ENCODE measurements around the gene CACFD1.
A peak's percentile ranks its signal among the peaks of the same experiment; 100 is the strongest.
"Not testable (repeated sequence)": the region's sequence is repeated elsewhere in the genome, so short reads cannot be mapped to it uniquely, and the experiment has no call there.

Gene CACFD1

DNA sequence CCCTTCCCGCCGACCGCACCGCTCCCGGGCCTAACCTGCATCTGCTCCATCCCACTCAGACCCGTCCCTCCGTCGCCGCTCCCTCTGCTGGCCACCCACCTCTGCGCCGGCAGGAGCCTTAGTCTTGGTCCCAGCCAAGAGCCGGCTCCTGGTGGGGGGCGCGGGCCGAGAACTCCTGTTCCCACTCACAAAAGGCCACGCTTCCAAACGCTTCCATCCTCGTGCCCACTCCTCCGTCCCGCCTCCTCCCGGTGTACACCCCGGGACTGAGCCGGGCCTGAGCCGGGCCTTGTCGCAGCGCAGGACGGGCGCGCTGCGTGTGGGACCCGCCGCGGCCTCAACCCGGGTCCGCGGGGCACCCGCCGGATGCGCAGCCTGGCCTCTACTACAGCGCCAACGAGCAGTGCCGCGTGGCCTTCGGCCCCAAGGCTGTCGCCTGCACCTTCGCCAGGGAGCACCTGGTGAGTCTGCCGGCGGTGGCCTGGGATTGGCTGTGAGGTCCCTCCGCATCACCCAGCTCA, 30.1 kb upstream of the CACFD1 start:
- Mint-ChIP-seq H3K4me3 (peak overlapping the region; percentile 52 to 76), H3K27ac (no peak overlapping the region), H3K9me3 (no peaks in the 10 kb centered on the region), H3K4me1 (peaks cover 6% of the 10 kb centered on the region), H3K27me3 (peaks cover 49% of the 10 kb centered on the region)
- DNase-seq (peak in 1 of 2 donors; percentile 21), ATAC-seq (peak; percentile 48)

DNA sequence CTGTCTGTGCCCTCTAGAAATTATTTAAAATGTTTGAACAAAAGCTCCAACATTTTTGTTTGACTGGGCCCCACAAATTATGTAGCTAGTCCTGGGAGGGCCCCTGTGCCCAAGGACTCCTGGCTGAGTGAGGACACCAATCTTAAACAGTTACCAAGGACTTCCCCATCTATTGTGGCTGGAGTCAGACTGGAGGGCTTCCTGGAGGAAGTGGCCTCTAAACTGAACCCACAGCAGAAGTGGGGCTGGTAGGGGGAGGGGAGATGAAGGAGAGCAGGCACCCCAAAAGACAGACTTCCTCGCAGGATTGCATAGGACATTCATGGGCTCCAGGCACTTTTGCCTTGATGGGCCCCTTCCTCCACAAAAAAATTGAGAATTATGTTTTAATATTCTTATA, 29.5 kb upstream of the CACFD1 start:
- Mint-ChIP-seq H3K27me3 (peaks cover 44% of the 10 kb centered on the region), H3K27ac (no peak overlapping the region), H3K4me1 (peaks cover 6% of the 10 kb centered on the region), H3K9me3 (no peaks in the 10 kb centered on the region), H3K4me3 (no peak overlapping the region)
- DNase-seq (no peak), ATAC-seq (no peak)

DNA sequence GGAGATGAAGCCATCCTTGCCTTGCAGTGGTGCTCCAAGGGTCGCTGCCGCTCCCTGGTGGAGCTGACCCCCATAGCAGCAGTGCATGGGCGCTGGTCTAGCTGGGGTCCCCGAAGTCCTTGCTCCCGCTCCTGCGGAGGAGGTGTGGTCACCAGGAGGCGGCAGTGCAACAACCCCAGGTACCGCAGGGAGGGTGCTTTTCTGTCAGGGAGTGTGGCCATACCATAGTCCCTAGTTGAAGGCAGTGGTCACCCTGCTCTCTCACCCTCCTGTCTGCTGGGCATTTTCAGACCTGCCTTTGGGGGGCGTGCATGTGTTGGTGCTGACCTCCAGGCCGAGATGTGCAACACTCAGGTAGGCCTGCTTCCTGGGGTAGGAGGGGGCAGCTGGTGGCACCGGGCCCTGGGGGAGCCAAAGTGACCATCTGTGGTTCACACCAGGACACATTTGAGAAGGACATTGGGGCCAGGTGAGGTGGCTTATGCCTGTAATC, 26.4 kb upstream of the CACFD1 start:
- Mint-ChIP-seq H3K4me1 (peaks cover 6% of the 10 kb centered on the region), H3K9me3 (no peaks in the 10 kb centered on the region), H3K27ac (no peak overlapping the region), H3K27me3 (peaks cover 12% of the 10 kb centered on the region), H3K4me3 (no peak overlapping the region)
- DNase-seq (no peak), ATAC-seq (no peak)

DNA sequence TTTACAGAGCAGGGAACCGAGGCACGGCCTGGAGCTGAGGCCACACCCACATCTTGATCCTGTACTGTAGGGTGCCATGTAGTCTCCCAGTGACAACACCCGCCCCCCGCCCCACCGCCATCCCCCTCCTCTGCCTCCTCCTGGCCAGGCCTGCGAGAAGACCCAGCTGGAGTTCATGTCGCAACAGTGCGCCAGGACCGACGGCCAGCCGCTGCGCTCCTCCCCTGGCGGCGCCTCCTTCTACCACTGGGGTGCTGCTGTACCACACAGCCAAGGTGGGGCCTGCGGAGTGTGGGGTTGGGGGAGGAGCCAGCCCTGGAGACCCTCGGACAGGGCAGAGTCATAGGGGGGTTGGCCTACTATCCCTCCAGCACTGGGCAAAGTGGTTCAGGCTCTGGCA, 23.1 kb upstream of the CACFD1 start:
- Mint-ChIP-seq H3K4me3 (no peak overlapping the region), H3K27ac (no peak overlapping the region), H3K27me3 (no peaks in the 10 kb centered on the region), H3K4me1 (peaks cover 7% of the 10 kb centered on the region), H3K9me3 (no peaks in the 10 kb centered on the region)
- DNase-seq (no peak), ATAC-seq (no peak)

DNA sequence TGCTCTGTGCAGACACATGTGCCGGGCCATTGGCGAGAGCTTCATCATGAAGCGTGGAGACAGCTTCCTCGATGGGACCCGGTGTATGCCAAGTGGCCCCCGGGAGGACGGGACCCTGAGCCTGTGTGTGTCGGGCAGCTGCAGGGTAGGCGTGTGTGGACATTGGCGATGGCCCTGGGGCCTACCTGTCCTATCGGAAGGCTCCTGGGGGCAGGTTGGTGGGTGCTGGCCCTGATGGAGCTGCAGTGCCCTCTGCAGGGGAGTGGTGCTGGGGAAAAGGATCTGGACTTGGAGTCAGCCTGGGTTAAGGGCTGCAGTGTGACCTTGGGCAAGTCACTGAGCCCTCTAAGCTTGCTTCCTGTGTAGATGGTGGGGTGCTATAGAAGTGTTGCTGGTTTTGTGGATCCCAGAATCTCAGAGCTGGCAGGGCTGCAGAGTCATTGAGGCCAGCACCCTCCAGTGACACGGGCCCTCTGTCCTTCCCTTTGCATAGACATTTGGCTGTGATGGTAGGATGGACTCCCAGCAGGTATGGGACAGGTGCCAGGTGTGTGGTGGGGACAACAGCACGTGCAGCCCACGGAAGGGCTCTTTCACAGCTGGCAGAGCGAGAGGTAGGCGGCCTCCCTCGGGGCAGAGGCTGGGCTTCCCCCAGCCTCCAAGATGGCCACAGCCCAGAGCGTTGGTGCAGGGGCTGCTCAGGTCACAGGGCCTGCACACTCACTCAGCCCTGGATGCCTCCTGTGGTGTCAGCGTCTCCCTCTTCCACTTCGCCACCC, 21.8 kb upstream of the CACFD1 start:
- H3K4me3 Mint-ChIP-seq: no peak overlapping the region
- no peaks in the 10 kb centered on the region for H3K9me3 Mint-ChIP-seq
- peak overlapping the region in 1 of 2 donors; percentile 36 for H3K27ac Mint-ChIP-seq
- no peaks in the 10 kb centered on the region for H3K27me3 Mint-ChIP-seq
- DNase-seq (no peak), ATAC-seq (peak; percentile 46)
- peaks cover 7% of the 10 kb centered on the region for H3K4me1 Mint-ChIP-seq

DNA sequence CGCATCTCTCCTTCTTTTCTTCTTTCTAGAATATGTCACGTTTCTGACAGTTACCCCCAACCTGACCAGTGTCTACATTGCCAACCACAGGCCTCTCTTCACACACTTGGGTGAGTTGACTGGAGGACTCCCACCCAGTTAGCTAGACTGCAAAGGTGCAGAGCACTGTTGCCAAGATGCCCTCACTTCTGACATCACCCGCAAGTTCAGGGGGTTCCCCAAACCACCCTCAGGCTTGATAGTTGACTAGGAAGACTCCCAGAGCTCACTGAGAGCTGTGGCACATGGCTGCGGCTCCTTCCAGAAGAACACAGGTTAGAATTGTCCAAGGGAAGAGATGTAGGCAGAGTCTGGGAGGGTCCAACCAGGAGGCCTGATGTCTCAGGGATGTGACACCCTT, 20.4 kb upstream of the CACFD1 start:
- Mint-ChIP-seq H3K27ac (no peak overlapping the region), H3K27me3 (no peaks in the 10 kb centered on the region), H3K9me3 (no peaks in the 10 kb centered on the region), H3K4me1 (peaks cover 7% of the 10 kb centered on the region), H3K4me3 (no peak overlapping the region)
- DNase-seq (no peak), ATAC-seq (peak; percentile 77)

DNA sequence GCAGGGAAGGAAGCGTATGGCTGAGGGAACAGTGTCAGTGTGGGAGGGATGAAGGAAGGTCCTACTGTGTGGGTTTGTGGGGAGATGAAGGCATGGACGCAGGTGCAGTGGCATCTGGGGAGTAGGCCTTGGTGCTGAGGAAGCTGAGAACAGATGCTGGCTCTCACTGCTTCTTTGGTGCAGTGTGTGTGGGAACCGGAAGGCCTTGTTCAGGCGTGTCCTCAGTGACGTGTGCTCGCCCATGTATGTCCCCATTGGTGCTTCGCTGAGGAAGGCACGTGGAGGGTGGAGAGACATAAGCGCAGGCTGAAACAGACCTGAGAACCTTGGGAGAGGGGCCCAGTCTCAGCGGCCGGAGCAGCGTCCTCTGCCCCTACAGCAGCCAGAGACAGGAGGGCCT, 18.9 kb upstream of the CACFD1 start:
- Mint-ChIP-seq H3K9me3 (no peaks in the 10 kb centered on the region), H3K4me3 (no peak overlapping the region), H3K4me1 (peaks cover 7% of the 10 kb centered on the region), H3K27ac (peak overlapping the region in 1 of 2 donors; percentile 88), H3K27me3 (no peaks in the 10 kb centered on the region)
- ATAC-seq (no peak), DNase-seq (no peak)

DNA sequence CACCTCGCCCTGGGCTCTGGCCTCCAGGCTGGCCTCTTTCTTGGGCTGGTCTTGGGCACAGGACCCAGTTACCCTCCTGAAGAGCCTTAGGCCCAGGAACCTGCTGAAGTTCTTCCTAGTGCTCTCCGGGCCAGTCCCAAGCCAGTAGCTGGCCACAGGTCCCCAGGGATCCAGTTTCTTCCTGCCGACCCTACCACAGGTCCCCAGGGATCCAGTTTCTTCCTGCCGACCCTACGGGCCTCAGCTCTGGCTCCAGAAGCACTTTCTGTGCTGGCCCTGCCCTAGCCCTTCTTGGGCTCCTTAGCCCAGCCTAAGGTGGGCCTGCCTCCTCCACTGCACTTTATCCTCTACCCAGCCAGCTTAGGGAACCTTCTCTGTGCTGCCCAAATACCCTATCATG, 18.2 kb upstream of the CACFD1 start:
- H3K4me3 Mint-ChIP-seq: no peak overlapping the region
- H3K4me1 Mint-ChIP-seq: peaks cover 7% of the 10 kb centered on the region
- no peaks in the 10 kb centered on the region for H3K9me3 Mint-ChIP-seq
- ATAC-seq: no peak
- H3K27me3 Mint-ChIP-seq: no peaks in the 10 kb centered on the region
- peak overlapping the region in 1 of 2 donors; percentile 10 for H3K27ac Mint-ChIP-seq
- no peak for DNase-seq

DNA sequence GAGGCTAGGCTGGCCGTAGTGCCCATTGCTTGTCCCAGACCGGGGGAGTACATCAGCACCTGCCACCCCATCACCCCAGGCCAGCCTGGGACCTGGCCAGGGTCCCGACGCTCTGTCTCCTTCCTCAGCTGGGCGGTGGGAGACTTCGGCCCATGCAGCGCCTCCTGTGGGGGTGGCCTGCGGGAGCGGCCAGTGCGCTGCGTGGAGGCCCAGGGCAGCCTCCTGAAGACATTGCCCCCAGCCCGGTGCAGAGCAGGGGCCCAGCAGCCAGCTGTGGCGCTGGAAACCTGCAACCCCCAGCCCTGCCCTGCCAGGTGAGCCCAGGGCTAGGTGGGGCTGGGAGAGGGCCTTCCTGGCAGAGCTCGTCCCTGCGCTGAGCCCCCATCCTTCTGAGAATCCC, 16.5 kb upstream of the CACFD1 start:
- Mint-ChIP-seq H3K9me3 (no peaks in the 10 kb centered on the region), H3K4me3 (no peak overlapping the region), H3K27me3 (no peaks in the 10 kb centered on the region), H3K4me1 (peaks cover 7% of the 10 kb centered on the region), H3K27ac (no peak overlapping the region)
- DNase-seq (no peak), ATAC-seq (no peak)

DNA sequence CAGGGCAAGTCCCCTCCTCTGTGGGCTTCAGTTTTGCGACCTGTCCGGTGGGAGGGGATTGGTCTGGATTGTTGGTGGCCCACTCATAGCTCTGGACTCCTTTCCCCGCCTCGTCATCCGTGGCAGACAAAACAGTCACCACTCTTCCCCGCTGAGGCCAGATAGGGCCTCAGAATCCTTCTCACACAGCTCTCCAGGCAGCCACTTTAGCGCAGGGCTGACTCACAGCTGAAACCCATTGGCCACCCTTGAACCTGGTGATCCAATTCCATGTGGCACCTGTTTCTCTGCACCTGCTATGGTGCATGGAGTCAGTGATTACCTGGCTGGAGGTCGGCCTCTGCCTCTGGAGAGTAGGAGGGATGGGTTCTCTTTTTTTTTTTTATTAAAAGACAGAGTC, 15.8 kb upstream of the CACFD1 start:
- no peak for ATAC-seq
- Mint-ChIP-seq H3K9me3 (no peaks in the 10 kb centered on the region), H3K4me3 (no peak overlapping the region), H3K27me3 (no peaks in the 10 kb centered on the region), H3K4me1 (peaks cover 7% of the 10 kb centered on the region), H3K27ac (no peak overlapping the region)
- no peak for DNase-seq

DNA sequence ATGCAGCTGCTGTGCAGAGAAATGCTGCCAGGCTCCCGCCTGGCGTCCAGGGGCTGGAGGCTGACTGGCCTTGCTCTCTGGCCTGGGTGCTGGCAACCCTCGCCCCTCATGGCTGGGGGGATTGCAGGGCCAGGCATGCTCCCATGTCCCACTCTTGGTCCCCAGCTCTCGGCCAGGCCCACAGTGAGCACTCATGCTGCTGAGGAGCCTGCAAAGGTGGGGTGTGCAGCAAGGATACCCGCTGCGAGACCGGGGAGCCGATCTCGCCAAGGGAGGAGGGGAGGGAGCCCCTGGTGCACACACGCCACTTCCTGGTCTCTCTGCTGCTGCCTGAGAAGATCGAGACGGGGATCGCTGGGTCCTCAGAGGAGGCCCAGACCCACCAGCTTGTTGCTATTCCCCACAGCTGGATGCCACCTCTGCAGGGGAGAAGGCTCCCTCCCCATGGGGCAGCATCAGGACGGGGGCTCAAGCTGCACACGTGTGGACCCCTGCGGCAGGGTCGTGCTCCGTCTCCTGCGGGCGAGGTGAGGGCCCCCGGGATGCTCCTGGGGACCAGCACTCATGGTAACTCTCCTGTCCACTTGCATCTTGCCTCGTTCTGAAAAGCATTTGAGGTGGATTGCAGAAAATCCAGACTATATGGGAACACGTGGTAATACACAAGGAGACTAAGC, 14.3 kb upstream of the CACFD1 start:
- no peak overlapping the region for H3K27ac Mint-ChIP-seq
- H3K27me3 Mint-ChIP-seq: no peaks in the 10 kb centered on the region
- no peak overlapping the region for H3K4me3 Mint-ChIP-seq
- H3K9me3 Mint-ChIP-seq: no peaks in the 10 kb centered on the region
- no peak for DNase-seq
- no peaks in the 10 kb centered on the region for H3K4me1 Mint-ChIP-seq
- ATAC-seq: no peak

DNA sequence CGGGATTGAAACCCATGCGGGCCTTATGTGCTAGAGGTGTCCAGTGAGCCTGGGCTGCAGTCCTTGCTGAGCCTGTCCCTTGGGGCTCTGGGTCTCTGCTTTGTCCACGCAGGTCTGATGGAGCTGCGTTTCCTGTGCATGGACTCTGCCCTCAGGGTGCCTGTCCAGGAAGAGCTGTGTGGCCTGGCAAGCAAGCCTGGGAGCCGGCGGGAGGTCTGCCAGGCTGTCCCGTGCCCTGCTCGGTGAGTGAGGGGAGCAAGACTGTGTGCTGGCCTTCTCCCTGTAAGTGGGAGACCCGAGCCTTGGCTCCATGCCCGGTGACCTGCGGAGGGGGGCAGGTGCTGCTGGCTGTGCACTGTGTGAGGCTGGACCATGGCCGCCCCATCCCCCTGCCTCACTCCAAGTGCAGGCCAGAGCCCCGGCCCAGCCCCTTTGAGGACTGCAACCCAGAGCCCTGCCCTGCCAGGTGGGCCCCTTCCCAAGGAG, 11.2 kb upstream of the CACFD1 start:
- no peaks in the 10 kb centered on the region for H3K9me3 Mint-ChIP-seq
- DNase-seq: no peak
- no peak overlapping the region for H3K27ac Mint-ChIP-seq
- no peak for ATAC-seq
- H3K4me3 Mint-ChIP-seq: no peak overlapping the region
- no peaks in the 10 kb centered on the region for H3K4me1 Mint-ChIP-seq
- no peaks in the 10 kb centered on the region for H3K27me3 Mint-ChIP-seq

DNA sequence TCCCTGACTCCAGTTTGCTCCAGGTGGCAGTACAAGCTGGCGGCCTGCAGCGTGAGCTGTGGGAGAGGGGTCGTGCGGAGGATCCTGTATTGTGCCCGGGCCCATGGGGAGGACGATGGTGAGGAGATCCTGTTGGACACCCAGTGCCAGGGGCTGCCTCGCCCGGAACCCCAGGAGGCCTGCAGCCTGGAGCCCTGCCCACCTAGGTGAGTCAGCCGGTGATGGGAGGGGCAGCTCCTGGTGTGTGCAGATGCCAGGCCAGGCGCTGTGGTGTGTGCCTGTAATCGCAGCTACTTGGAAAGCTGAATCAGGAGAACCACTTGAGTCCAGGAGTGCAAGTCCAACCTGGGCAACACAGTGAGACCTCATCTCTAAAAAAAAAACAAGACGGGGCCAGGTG, 10.0 kb upstream of the CACFD1 start:
- H3K27ac Mint-ChIP-seq: no peak overlapping the region
- no peak overlapping the region for H3K4me3 Mint-ChIP-seq
- no peaks in the 10 kb centered on the region for H3K4me1 Mint-ChIP-seq
- DNase-seq (no peak), ATAC-seq (no peak)
- no peaks in the 10 kb centered on the region for H3K27me3 Mint-ChIP-seq
- no peaks in the 10 kb centered on the region for H3K9me3 Mint-ChIP-seq

DNA sequence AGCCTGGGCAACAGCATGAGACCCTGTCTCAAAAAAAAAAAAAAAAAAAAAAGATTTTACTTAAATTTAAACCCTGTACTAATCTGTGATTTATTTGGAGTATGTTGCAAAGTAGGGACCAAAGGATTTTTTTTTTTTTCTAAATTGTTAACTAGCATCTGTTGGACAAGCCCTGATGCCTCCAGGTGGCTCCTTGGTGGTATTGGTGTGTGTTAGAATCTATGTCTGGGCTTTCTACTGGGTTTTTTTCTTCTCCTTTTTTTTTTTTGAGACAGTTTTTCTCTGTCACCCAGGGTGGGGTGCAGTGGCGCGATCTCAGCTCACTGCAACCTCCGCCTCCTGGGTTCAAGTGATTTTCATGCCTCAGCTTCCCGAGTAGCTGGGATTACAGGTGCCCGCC, 7.9 kb upstream of the CACFD1 start:
- not testable (repeated sequence) for H3K9me3 Mint-ChIP-seq, H3K4me3 Mint-ChIP-seq, H3K27me3 Mint-ChIP-seq, H3K4me1 Mint-ChIP-seq, DNase-seq, ATAC-seq
- peak overlapping the region in 1 of 2 donors; percentile 54 for H3K27ac Mint-ChIP-seq

DNA sequence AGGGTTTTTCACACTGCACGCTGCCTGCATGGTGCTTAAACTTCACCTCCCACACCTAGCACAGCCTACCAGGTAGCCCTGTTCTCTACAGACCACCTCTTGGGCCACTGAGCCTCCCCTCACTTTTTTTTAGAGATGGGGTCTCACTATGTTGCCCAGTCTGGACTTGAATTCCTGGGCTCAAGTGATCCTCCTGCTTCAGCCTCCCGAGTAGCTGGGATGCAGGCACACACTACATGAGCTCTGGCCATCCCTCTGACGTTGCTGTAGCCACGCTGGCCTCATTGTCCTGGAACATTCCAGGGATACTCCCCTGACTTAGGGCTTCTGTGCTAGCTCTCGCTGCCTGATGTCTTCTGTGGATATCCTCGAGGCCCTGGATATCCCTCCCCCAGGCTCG, 7.2 kb upstream of the CACFD1 start:
- H3K27ac Mint-ChIP-seq: no peak overlapping the region
- ATAC-seq (no peak), DNase-seq (no peak)
- H3K27me3 Mint-ChIP-seq: no peaks in the 10 kb centered on the region
- no peak overlapping the region for H3K4me3 Mint-ChIP-seq
- H3K4me1 Mint-ChIP-seq: no peaks in the 10 kb centered on the region
- no peaks in the 10 kb centered on the region for H3K9me3 Mint-ChIP-seq

DNA sequence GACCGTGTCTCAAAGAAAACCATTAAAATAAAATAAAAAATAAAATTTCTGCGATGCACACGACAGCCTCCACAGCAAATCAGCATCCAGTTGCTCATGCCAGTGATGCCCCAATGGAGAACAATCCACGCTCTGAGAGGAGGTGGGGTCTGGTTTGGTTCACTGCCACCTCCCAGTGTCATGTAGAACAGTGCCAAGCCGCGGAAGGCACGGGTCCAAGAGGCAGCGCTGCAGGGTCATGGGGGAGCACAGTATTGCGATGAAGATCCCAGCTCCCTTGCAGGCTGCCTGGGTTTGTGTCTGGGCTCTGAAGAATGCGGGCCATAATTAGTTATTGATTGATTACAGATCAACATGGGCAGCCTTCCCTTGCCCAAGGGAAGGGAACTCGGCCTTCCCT, 6.1 kb upstream of the CACFD1 start:
- ATAC-seq (no peak), DNase-seq (no peak)
- Mint-ChIP-seq H3K4me3 (no peak overlapping the region), H3K27me3 (no peaks in the 10 kb centered on the region), H3K4me1 (no peaks in the 10 kb centered on the region), H3K9me3 (no peaks in the 10 kb centered on the region), H3K27ac (no peak overlapping the region)
